ENCODE measurements around the gene TNNI3K. TPM values are rescaled to one million over a fixed set of nuclear protein-coding genes. Genes with fewer than 3 reads are reported as not detected.

TNNI3K gene
- total RNA-seq, 1 experiment from 2014 or later, result not detected

- no peak overlapping the region for H3K27ac Mint-ChIP-seq
- Histone ChIP-seq H3K9ac (ENCODE audit: extremely low read depth, insufficient read length, low read length) (no peak overlapping the region), H2BK12ac (ENCODE audit: insufficient read length, low read depth, low read length) (no peak overlapping the region), H3K27ac (ENCODE audit: insufficient read length, low read depth, low read length) (no peak overlapping the region), H2BK15ac (ENCODE audit: low read depth, low read length) (no peak overlapping the region), H3K4ac (ENCODE audit: low read depth, low read length) (no peak overlapping the region), H3K14ac (ENCODE audit: insufficient read depth, low read length) (no peak overlapping the region), H3K79me1 (ENCODE audit: insufficient read depth, low read depth, low read length, poor library complexity, severe bottlenecking) (no peaks in the 10 kb centered on the region), H3K18ac (ENCODE audit: insufficient read length, low read depth, low read length) (no peak overlapping the region), H3T11ph (ENCODE audit: low read length) (no peak overlapping the region), H3K27me3 (ENCODE audit: insufficient read depth, low read length) (no peaks in the 10 kb centered on the region), H3K23ac (ENCODE audit: insufficient read length, low read depth, low read length) (no peak overlapping the region), H3K9me3 (ENCODE audit: control insufficient read depth, low read depth, low read length) (no peaks in the 10 kb centered on the region), H4K91ac (ENCODE audit: insufficient read length, low read depth, low read length) (no peak overlapping the region), H2AFZ (ENCODE audit: low read length) (no peak overlapping the region), H3K4me2 (ENCODE audit: insufficient read depth, insufficient read length, low read length) (no peak overlapping the region), H3K56ac (ENCODE audit: insufficient read length, low read depth, low read length) (no peak overlapping the region), H3K4me1 (ENCODE audit: insufficient read depth, low read length) (no peaks in the 10 kb centered on the region; the same call in 1 of the 2 replicates), H2AK5ac (ENCODE audit: insufficient read length, low read length) (no peak overlapping the region), H4K8ac (replicated peaks; ENCODE audit: insufficient read length, low read depth, low read length) (no peak overlapping the region), H4K5ac (ENCODE audit: insufficient read length, low read depth, low read length) (no peak overlapping the region), H4K20me1 (ENCODE audit: control insufficient read depth, insufficient read depth, insufficient read length) (no peaks in the 10 kb centered on the region), H2BK120ac (ENCODE audit: low read depth, low read length, poor library complexity, severe bottlenecking) (no peak overlapping the region), H3K23me2 (ENCODE audit: insufficient read length, low read depth, low read length, poor library complexity, severe bottlenecking) (no peaks in the 10 kb centered on the region), H2BK20ac (ENCODE audit: low read depth, low read length, poor library complexity, severe bottlenecking) (no peak overlapping the region), H3K79me2 (ENCODE audit: insufficient read depth, low read length) (no peaks in the 10 kb centered on the region), H2BK5ac (ENCODE audit: insufficient read length, low read length) (no peak overlapping the region)
- no peak for DNase-seq
- no peaks in the 10 kb centered on the region for H3K9me3 Mint-ChIP-seq
- no peaks in the 10 kb centered on the region for H3K27me3 Mint-ChIP-seq (ENCODE audit: low read depth)
- H3K4me1 Mint-ChIP-seq, result no peaks in the 10 kb centered on the region
- TF ChIP-seq CTCF (conservative IDR thresholded peaks at IDR 0.05), result no peak
- no CpG with 5 or more reads among the region's 2 CpGs for WGBS (ENCODE audit: extremely low coverage, insufficient read length, low lambda C conversion rate)
- no peaks in the 10 kb centered on the region for H3K36me3 Mint-ChIP-seq (ENCODE audit: insufficient read depth in 1 of 3, low read depth in 3 of 3)
- H3K4me3 Mint-ChIP-seq, result no peak overlapping the region
Observed at GRCh38 chr1:74545821-74546220, 310.6 kb downstream of the TNNI3K start.
